GM19438 (cell line): Measurements from ENCODE around the gene XIRP2.

Experiments used
- ATAC-seq: cut with Tn5 transposase; IDR thresholded peaks from one replicate; pipeline ENCODE4 v1.9.1; 2021; ENCODE audit warnings: low read depth; ENCODE audit not compliant: unreplicated experiment

The XIRP2 gene

GRCh38 chr2:167132906-167133555 is 244.8 kb downstream of the XIRP2 start:
- ATAC-seq = no peak

GRCh38 chr2:167133614-167134013 is 245.3 kb downstream of the XIRP2 start:
- no peak for ATAC-seq

GRCh38 chr2:167134381-167135072 is 246.2 kb downstream of the XIRP2 start:
- ATAC-seq = no peak

- ATAC-seq = no peak
Observed at GRCh38 chr2:167135706-167136105, 247.4 kb downstream of the XIRP2 start.

GRCh38 chr2:167136879-167137596 is 248.8 kb downstream of the XIRP2 start:
- no peak for ATAC-seq

GRCh38 chr2:167140330-167140729 is 252.1 kb downstream of the XIRP2 start:
- no peak for ATAC-seq

GRCh38 chr2:167140767-167141166 is 252.5 kb downstream of the XIRP2 start:
- ATAC-seq = no peak

GRCh38 chr2:167142554-167142953 is 254.3 kb downstream of the XIRP2 start:
- ATAC-seq = no peak

- ATAC-seq = no peak
Observed at GRCh38 chr2:167144179-167144898, 256.1 kb downstream of the XIRP2 start.

GRCh38 chr2:167147271-167147941 is 259.1 kb downstream of the XIRP2 start:
- ATAC-seq = no peak

- ATAC-seq = no peak
Observed at GRCh38 chr2:167151894-167152293, 263.6 kb downstream of the XIRP2 start.

- no peak for ATAC-seq
Observed at GRCh38 chr2:167157523-167157922, 269.2 kb downstream of the XIRP2 start.

GRCh38 chr2:167177196-167177595 is 288.9 kb downstream of the XIRP2 start:
- no peak for ATAC-seq

GRCh38 chr2:167181134-167181533 is 292.9 kb downstream of the XIRP2 start:
- ATAC-seq = no peak

- ATAC-seq = no peak
Observed at GRCh38 chr2:167181688-167182087, 293.4 kb downstream of the XIRP2 start.

GRCh38 chr2:167182403-167182802 is 294.1 kb downstream of the XIRP2 start:
- ATAC-seq = no peak

- no peak for ATAC-seq
Observed at GRCh38 chr2:167183931-167184330, 295.7 kb downstream of the XIRP2 start.

GRCh38 chr2:167186465-167186864 is 298.2 kb downstream of the XIRP2 start:
- no peak for ATAC-seq

- no peak for ATAC-seq
Observed at GRCh38 chr2:167187049-167187727, 298.9 kb downstream of the XIRP2 start.
